H9 (cell line): ENCODE measurements around the gene MROH2B. TPM values are rescaled to one million over a fixed set of nuclear protein-coding genes. Genes with fewer than 3 reads are reported as not detected.

ENCODE experiments used
- DNase-seq: peaks from one replicate; pipeline ENCODE4 v3.0.0-alpha.2; 2017
- H2AFZ ChIP-seq: one replicate; pipeline ENCODE4 v1.6.1; 2013; ENCODE audit warnings: mild to moderate bottlenecking, low read length, control low read depth, moderate library complexity
- H2AK5ac ChIP-seq: 2 replicates; pipeline ENCODE4 v1.6.1; 2013; ENCODE audit warnings: low read length, control low read depth, mixed read lengths; ENCODE audit not compliant: insufficient read length
- H2BK120ac ChIP-seq: one replicate; pipeline ENCODE4 v1.6.1; 2013; ENCODE audit warnings: low read depth, mild to moderate bottlenecking, low read length, control low read depth, inconsistent platforms; ENCODE audit not compliant: poor library complexity, severe bottlenecking
- H2BK12ac ChIP-seq: 2 replicates; pipeline ENCODE4 v1.6.1; 2013; ENCODE audit warnings: low read length, control low read depth, mixed read lengths, low read depth; ENCODE audit not compliant: insufficient read length
- H2BK15ac ChIP-seq: 2 replicates; pipeline ENCODE4 v1.6.1; 2013; ENCODE audit warnings: low read depth, low read length, control low read depth
- H2BK20ac ChIP-seq: one replicate; pipeline ENCODE4 v1.6.1; 2013; ENCODE audit warnings: low read depth, mild to moderate bottlenecking, low read length, control low read depth, inconsistent platforms; ENCODE audit not compliant: poor library complexity, severe bottlenecking
- H2BK5ac ChIP-seq: 2 replicates; pipeline ENCODE4 v1.6.1; 2013; ENCODE audit warnings: low read length, control low read depth, mixed read lengths; ENCODE audit not compliant: insufficient read length
- H3K14ac ChIP-seq: 2 replicates; pipeline ENCODE4 v1.6.1; 2013; ENCODE audit warnings: low read length, control low read depth; ENCODE audit not compliant: insufficient read depth
- H3K18ac ChIP-seq: 2 replicates; pipeline ENCODE4 v1.6.1; 2013; ENCODE audit warnings: low read depth, mild to moderate bottlenecking, mixed read lengths, low read length, control low read depth; ENCODE audit not compliant: insufficient read length
- H3K23ac ChIP-seq: 2 replicates; pipeline ENCODE4 v1.6.1; 2013; ENCODE audit warnings: low read length, control low read depth, mixed read lengths, low read depth; ENCODE audit not compliant: insufficient read length
- H3K23me2 ChIP-seq: 2 replicates; pipeline ENCODE4 v1.6.1; 2013; ENCODE audit warnings: low read depth, mild to moderate bottlenecking, mixed read lengths, low read length, control low read depth; ENCODE audit not compliant: insufficient read length, poor library complexity, severe bottlenecking
- H3K27ac ChIP-seq: 2 replicates; pipeline ENCODE4 v1.5.1; 2013; ENCODE audit warnings: low read length, control low read depth, mixed read lengths, low read depth; ENCODE audit not compliant: insufficient read length
- H3K27me3 ChIP-seq: 2 replicates; pipeline ENCODE4 v1.6.1; 2013; ENCODE audit warnings: low read length, control low read depth, inconsistent platforms; ENCODE audit not compliant: insufficient read depth
- H3K4ac ChIP-seq: 2 replicates; pipeline ENCODE4 v1.6.1; 2013; ENCODE audit warnings: low read depth, mild to moderate bottlenecking, control low read depth, inconsistent platforms, low read length, moderate library complexity
- H3K4me1 ChIP-seq: 2 replicates; pipeline ENCODE4 v1.6.1; 2013; ENCODE audit warnings: low read length, control low read depth, inconsistent platforms; ENCODE audit not compliant: insufficient read depth
- H3K4me2 ChIP-seq: 2 replicates; pipeline ENCODE4 v1.6.1; 2013; ENCODE audit warnings: low read length, control low read depth, mixed read lengths; ENCODE audit not compliant: insufficient read length, insufficient read depth
- H3K56ac ChIP-seq: 2 replicates; pipeline ENCODE4 v1.6.1; 2013; ENCODE audit warnings: low read depth, mild to moderate bottlenecking, mixed read lengths, low read length, control low read depth; ENCODE audit not compliant: insufficient read length
- H3K79me1 ChIP-seq: 2 replicates; pipeline ENCODE4 v1.6.1; 2013; ENCODE audit warnings: low read depth, mild to moderate bottlenecking, moderate library complexity, low read length, control low read depth, inconsistent platforms; ENCODE audit not compliant: insufficient read depth, poor library complexity, severe bottlenecking
- H3K79me2 ChIP-seq: 2 replicates; pipeline ENCODE4 v1.6.1; 2013; ENCODE audit warnings: low read length, control low read depth, inconsistent platforms; ENCODE audit not compliant: insufficient read depth
- H3K9ac ChIP-seq: 2 replicates; pipeline ENCODE4 v1.6.1; 2013; ENCODE audit warnings: low read length, control low read depth, mixed read lengths; ENCODE audit not compliant: insufficient read length; ENCODE audit errors: extremely low read depth
- H3K9me3 ChIP-seq: one replicate; pipeline ENCODE4 v1.6.1; 2013; ENCODE audit warnings: low read depth, low read length, inconsistent platforms; ENCODE audit not compliant: control insufficient read depth
- H3T11ph ChIP-seq: one replicate; pipeline ENCODE4 v1.6.1; 2013; ENCODE audit warnings: mild to moderate bottlenecking, low read length, control low read depth, inconsistent platforms
- H4K20me1 ChIP-seq: one replicate; pipeline ENCODE4 v1.6.1; 2013; ENCODE audit not compliant: control insufficient read depth, insufficient read length, insufficient read depth
- H4K5ac ChIP-seq: 2 replicates; pipeline ENCODE4 v1.6.1; 2013; ENCODE audit warnings: low read depth, mild to moderate bottlenecking, mixed read lengths, low read length, control low read depth; ENCODE audit not compliant: insufficient read length
- H4K8ac ChIP-seq: replicated peaks from 2 replicates; pipeline ENCODE4 v1.6.1; 2013; ENCODE audit warnings: low read length, control low read depth, mixed read lengths, low read depth; ENCODE audit not compliant: insufficient read length
- H4K91ac ChIP-seq: 2 replicates; pipeline ENCODE4 v1.6.1; 2013; ENCODE audit warnings: low read depth, mild to moderate bottlenecking, moderate library complexity, mixed read lengths, low read length, control low read depth; ENCODE audit not compliant: insufficient read length
- H3K27ac Mint-ChIP-seq, 3 experiments: 2 replicates in 2 of 3; 3 replicates in 1 of 3; pipeline ENCODE4 v1.8.0; 2020 to 2021; ENCODE audit warnings: mixed read lengths in 3 of 3, mild to moderate bottlenecking in 1 of 3, moderate library complexity in 1 of 3
- H3K27me3 Mint-ChIP-seq: 2 replicates; pipeline ENCODE4 v1.8.0; 2021; ENCODE audit warnings: low read depth, mild to moderate bottlenecking, moderate library complexity, mixed read lengths
- H3K36me3 Mint-ChIP-seq, 3 experiments: 2 replicates in 2 of 3; 3 replicates in 1 of 3; pipeline ENCODE4 v1.8.0; 2020 to 2021; ENCODE audit warnings: low read depth in 3 of 3, mixed read lengths in 3 of 3; ENCODE audit not compliant: insufficient read depth in 1 of 3
- H3K4me1 Mint-ChIP-seq, 2 experiments: 2 replicates each; pipeline ENCODE4 v1.8.0; 2020; ENCODE audit warnings: mixed read lengths in 2 of 2
- H3K4me3 Mint-ChIP-seq, 2 experiments: 2 replicates in 1 of 2; 3 replicates in 1 of 2; pipeline ENCODE4 v1.8.0; 2020 to 2021; ENCODE audit warnings: mild to moderate bottlenecking in 2 of 2, mixed read lengths in 2 of 2, moderate library complexity in 1 of 2
- H3K9me3 Mint-ChIP-seq, 2 experiments: 2 replicates in 1 of 2; 3 replicates in 1 of 2; pipeline ENCODE4 v1.8.0; 2020; ENCODE audit warnings: mild to moderate bottlenecking in 2 of 2, mixed read lengths in 2 of 2, moderate library complexity in 1 of 2
- WGBS: extraction: QIAGEN DNeasy Blood & Tissue Kit; methylation state at CpG from one replicate; pipeline ENCODE4 v1.1.7; 2013; ENCODE audit warnings: missing lambda C conversion rate, low lambda C conversion rate, mixed read lengths; ENCODE audit not compliant: insufficient read length; ENCODE audit errors: extremely low coverage; 5-methylcytosine and 5-hydroxymethylcytosine counted together
- total RNA-seq: library from RNA; stranded (reverse); gene quantifications from 2 replicates; pipeline ENCODE4 v1.2.1, GENCODE V29; 2021
- TF ChIP-seq, protein P1 (sequence below): fragments of 200-600 bp; sonication (generic); conservative IDR thresholded peaks from 3 replicates; pipeline ENCODE4 v1.8.0; 2021; ENCODE audit warnings: antibody characterized with exemption, mild to moderate bottlenecking

MROH2B gene
- total RNA-seq, 1 experiment from 2014 or later: not detected

DNA sequence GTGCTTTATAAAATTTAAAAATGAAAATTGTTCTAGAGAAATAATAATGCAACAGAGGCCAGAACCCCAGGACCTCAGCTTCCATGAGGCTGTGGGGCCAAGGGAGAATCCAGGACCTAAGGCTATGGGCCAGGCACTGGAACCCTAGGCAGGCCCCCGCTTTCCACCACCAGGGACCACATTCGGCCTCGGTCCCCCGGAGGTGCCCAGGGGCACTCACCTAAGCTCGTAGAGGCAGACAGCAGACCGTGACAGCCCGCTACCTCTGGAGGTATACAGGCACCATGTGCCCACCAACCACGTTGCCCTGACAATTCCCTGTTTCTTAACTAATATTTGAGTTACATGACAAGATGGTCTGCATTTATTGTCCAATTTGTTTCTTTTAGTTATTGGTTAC lies 49.5 kb upstream of the MROH2B start:
- Histone ChIP-seq H2BK12ac (no peak overlapping the region), H3K4me1 (no peaks in the 10 kb centered on the region), H3K4me2 (no peak overlapping the region), H3K9me3 (no peaks in the 10 kb centered on the region), H3K79me1 (no peaks in the 10 kb centered on the region), H3K27ac (no peak overlapping the region), H3K18ac (no peak overlapping the region), H4K20me1 (no peaks in the 10 kb centered on the region), H3K23me2 (no peaks in the 10 kb centered on the region), H3K27me3 (no peaks in the 10 kb centered on the region), H4K91ac (no peak overlapping the region), H3K9ac (no peak overlapping the region), H3K56ac (no peak overlapping the region), H3T11ph (no peak overlapping the region), H3K79me2 (no peaks in the 10 kb centered on the region), H2BK5ac (no peak overlapping the region), H3K14ac (no peak overlapping the region), H3K4ac (no peak overlapping the region), H2BK15ac (no peak overlapping the region), H4K5ac (no peak overlapping the region), H2AFZ (no peak overlapping the region), H2AK5ac (no peak overlapping the region), H2BK120ac (no peak overlapping the region), H3K23ac (no peak overlapping the region), H4K8ac (no peak overlapping the region), H2BK20ac (no peak overlapping the region)
- Mint-ChIP-seq H3K4me3 (no peak overlapping the region), H3K4me1 (no peaks in the 10 kb centered on the region), H3K36me3 (peaks cover 0 to 11% (median 8%) of the 10 kb centered on the region in 3 experiments; a peak in 4 of 7 replicates), H3K27me3 (no peaks in the 10 kb centered on the region; the same call in 1 of the 2 replicates), H3K27ac (no peak overlapping the region), H3K9me3 (peaks cover 0 to 10% of the 10 kb centered on the region in 2 experiments; a peak in 1 of 5 replicates)
- no peak for DNase-seq
- WGBS: no CpG with 5 or more reads among the region's 8 CpGs
- TF ChIP-seq, protein P1, sequence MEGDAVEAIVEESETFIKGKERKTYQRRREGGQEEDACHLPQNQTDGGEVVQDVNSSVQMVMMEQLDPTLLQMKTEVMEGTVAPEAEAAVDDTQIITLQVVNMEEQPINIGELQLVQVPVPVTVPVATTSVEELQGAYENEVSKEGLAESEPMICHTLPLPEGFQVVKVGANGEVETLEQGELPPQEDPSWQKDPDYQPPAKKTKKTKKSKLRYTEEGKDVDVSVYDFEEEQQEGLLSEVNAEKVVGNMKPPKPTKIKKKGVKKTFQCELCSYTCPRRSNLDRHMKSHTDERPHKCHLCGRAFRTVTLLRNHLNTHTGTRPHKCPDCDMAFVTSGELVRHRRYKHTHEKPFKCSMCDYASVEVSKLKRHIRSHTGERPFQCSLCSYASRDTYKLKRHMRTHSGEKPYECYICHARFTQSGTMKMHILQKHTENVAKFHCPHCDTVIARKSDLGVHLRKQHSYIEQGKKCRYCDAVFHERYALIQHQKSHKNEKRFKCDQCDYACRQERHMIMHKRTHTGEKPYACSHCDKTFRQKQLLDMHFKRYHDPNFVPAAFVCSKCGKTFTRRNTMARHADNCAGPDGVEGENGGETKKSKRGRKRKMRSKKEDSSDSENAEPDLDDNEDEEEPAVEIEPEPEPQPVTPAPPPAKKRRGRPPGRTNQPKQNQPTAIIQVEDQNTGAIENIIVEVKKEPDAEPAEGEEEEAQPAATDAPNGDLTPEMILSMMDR: no peak
